ENCODE data around the gene CHRNB4.

DNA sequence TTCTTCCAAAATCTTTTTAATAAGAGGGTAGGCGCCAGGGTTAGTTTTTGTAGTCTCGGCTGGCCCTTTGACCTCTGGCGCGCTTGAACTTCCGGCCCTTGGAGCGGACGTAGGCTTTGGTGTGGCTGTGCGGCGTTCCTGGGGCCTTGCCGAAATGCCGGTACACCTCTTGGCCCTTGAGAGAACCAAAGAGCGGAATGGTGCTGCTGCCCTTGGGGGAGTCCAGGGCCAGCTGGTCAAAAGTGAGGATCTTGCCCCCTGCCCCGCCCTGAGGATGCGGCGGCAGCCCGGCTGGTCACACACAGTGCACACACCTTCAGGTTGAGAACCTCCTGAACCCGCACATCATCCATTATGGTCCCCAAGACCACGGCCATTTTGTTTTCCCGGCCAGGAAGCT is 20.0 kb upstream of the CHRNB4 start:
- TF ChIP-seq, protein P1, sequence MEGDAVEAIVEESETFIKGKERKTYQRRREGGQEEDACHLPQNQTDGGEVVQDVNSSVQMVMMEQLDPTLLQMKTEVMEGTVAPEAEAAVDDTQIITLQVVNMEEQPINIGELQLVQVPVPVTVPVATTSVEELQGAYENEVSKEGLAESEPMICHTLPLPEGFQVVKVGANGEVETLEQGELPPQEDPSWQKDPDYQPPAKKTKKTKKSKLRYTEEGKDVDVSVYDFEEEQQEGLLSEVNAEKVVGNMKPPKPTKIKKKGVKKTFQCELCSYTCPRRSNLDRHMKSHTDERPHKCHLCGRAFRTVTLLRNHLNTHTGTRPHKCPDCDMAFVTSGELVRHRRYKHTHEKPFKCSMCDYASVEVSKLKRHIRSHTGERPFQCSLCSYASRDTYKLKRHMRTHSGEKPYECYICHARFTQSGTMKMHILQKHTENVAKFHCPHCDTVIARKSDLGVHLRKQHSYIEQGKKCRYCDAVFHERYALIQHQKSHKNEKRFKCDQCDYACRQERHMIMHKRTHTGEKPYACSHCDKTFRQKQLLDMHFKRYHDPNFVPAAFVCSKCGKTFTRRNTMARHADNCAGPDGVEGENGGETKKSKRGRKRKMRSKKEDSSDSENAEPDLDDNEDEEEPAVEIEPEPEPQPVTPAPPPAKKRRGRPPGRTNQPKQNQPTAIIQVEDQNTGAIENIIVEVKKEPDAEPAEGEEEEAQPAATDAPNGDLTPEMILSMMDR (IDR thresholded peaks at IDR 0.05), result no peak
- TF ChIP-seq POLR2A (IDR thresholded peaks at IDR 0.05), result no peak
